Measurements from ENCODE around the gene PRELP. TPM values are rescaled to one million over a fixed set of nuclear protein-coding genes. Genes with fewer than 3 reads are reported as not detected.

Gene PRELP
- total RNA-seq, 1 experiment from 2014 or later: 0.07 TPM

DNA sequence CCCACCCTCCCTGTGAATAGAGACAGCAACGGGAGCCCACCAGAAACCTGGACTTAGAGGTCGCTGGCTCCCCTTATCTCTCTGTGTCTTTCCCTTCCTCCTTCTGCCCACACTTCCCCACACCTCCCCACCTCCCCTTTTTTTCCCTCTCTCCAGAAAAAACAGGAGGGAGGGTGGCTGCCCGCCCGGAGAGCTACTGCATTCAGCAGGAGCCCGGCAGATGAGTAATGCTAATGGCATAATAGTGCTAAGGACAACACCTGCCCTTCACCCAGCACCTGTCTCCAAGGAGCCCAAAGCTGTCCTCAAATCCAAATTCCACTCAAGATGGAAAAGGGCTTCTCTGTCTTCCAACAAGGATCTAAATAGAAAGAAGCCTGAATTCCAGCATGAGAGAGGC, 11.4 kb upstream of the PRELP start:
- H2AFZ ChIP-seq (ENCODE audit: low read length): no peak overlapping the region
- H2BK120ac ChIP-seq (ENCODE audit: low read depth, low read length, poor library complexity, severe bottlenecking): no peak overlapping the region
- H3K56ac ChIP-seq (ENCODE audit: insufficient read length, low read depth, low read length): no peak overlapping the region
- no CpG with 5 or more reads among the region's 5 CpGs for WGBS (ENCODE audit: extremely low coverage, insufficient read length, low lambda C conversion rate)
- no peak for DNase-seq
- H2BK12ac ChIP-seq (ENCODE audit: insufficient read length, low read depth, low read length): no peak overlapping the region
- H3K79me1 ChIP-seq (ENCODE audit: insufficient read depth, low read depth, low read length, poor library complexity, severe bottlenecking): no peaks in the 10 kb centered on the region
- no peak overlapping the region for H3K18ac ChIP-seq (ENCODE audit: insufficient read length, low read depth, low read length)
- TF ChIP-seq, protein P1, sequence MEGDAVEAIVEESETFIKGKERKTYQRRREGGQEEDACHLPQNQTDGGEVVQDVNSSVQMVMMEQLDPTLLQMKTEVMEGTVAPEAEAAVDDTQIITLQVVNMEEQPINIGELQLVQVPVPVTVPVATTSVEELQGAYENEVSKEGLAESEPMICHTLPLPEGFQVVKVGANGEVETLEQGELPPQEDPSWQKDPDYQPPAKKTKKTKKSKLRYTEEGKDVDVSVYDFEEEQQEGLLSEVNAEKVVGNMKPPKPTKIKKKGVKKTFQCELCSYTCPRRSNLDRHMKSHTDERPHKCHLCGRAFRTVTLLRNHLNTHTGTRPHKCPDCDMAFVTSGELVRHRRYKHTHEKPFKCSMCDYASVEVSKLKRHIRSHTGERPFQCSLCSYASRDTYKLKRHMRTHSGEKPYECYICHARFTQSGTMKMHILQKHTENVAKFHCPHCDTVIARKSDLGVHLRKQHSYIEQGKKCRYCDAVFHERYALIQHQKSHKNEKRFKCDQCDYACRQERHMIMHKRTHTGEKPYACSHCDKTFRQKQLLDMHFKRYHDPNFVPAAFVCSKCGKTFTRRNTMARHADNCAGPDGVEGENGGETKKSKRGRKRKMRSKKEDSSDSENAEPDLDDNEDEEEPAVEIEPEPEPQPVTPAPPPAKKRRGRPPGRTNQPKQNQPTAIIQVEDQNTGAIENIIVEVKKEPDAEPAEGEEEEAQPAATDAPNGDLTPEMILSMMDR (conservative IDR thresholded peaks at IDR 0.05): no peak
- H3K4me2 ChIP-seq (ENCODE audit: insufficient read depth, insufficient read length, low read length): no peak overlapping the region
- no peak overlapping the region for H3K4ac ChIP-seq (ENCODE audit: low read depth, low read length)
- peaks cover 26 to 36% of the 10 kb centered on the region in 2 experiments for H3K4me1 Mint-ChIP-seq
- H4K91ac ChIP-seq (ENCODE audit: insufficient read length, low read depth, low read length): no peak overlapping the region
- no peak overlapping the region; a peak in 2 of 7 replicates for H3K27ac Mint-ChIP-seq
- no peak overlapping the region for H4K5ac ChIP-seq (ENCODE audit: insufficient read length, low read depth, low read length)
- no peak overlapping the region for H2AK5ac ChIP-seq (ENCODE audit: insufficient read length, low read length)
- H3K27me3 Mint-ChIP-seq (ENCODE audit: low read depth): peaks cover 4% of the 10 kb centered on the region
- no peaks in the 10 kb centered on the region for H3K79me2 ChIP-seq (ENCODE audit: insufficient read depth, low read length)
- no peak overlapping the region for H3K9ac ChIP-seq (ENCODE audit: extremely low read depth, insufficient read length, low read length)
- H3K4me1 ChIP-seq (ENCODE audit: insufficient read depth, low read length): peaks cover 4% of the 10 kb centered on the region; the same call in 1 of the 2 replicates
- H3K36me3 Mint-ChIP-seq (ENCODE audit: insufficient read depth in 1 of 3, low read depth in 3 of 3): no peaks in the 10 kb centered on the region
- H2BK5ac ChIP-seq (ENCODE audit: insufficient read length, low read length): no peak overlapping the region
- H3K27ac ChIP-seq (ENCODE audit: insufficient read length, low read depth, low read length): no peak overlapping the region
- no peak overlapping the region for H3K23ac ChIP-seq (ENCODE audit: insufficient read length, low read depth, low read length)
- no peaks in the 10 kb centered on the region; a peak in 1 of 5 replicates for H3K9me3 Mint-ChIP-seq
- H4K20me1 ChIP-seq (ENCODE audit: control insufficient read depth, insufficient read depth, insufficient read length): no peaks in the 10 kb centered on the region
- H4K8ac ChIP-seq (replicated peaks; ENCODE audit: insufficient read length, low read depth, low read length): no peak overlapping the region
- no peak overlapping the region for H3T11ph ChIP-seq (ENCODE audit: low read length)
- H3K23me2 ChIP-seq (ENCODE audit: insufficient read length, low read depth, low read length, poor library complexity, severe bottlenecking): no peaks in the 10 kb centered on the region
- no peak overlapping the region for H2BK15ac ChIP-seq (ENCODE audit: low read depth, low read length)
- no peaks in the 10 kb centered on the region for H3K27me3 ChIP-seq (ENCODE audit: insufficient read depth, low read length)
- H3K14ac ChIP-seq (ENCODE audit: insufficient read depth, low read length): no peak overlapping the region
- no peak overlapping the region for H2BK20ac ChIP-seq (ENCODE audit: low read depth, low read length, poor library complexity, severe bottlenecking)
- H3K4me3 Mint-ChIP-seq: no peak overlapping the region
- H3K9me3 ChIP-seq (ENCODE audit: control insufficient read depth, low read depth, low read length): no peaks in the 10 kb centered on the region

Data from H9 (cell line).